PFSK-1 (cell line): ENCODE data around the gene SDK1.

Experiments
- FOXP2 ChIP-seq: optimal IDR thresholded peaks from 2 replicates; pipeline ENCODE3; 2011; ENCODE audit warnings: borderline replicate concordance, control low read depth, inconsistent platforms; ENCODE audit not compliant: insufficient read depth; ENCODE audit errors: extremely low read length, extremely low read depth
- POLR2AphosphoS5 ChIP-seq: IDR thresholded peaks from 2 replicates; pipeline ENCODE4 v1.6.1; 2012; ENCODE audit warnings: low read depth, mild to moderate bottlenecking, control low read depth, low read length, moderate library complexity
- REST ChIP-seq, 2 experiments: IDR thresholded peaks; 2 replicates each; pipeline versions ENCODE4 v1.6.1 to v1.8.0; 2011 to 2012; ENCODE audit warnings: low read depth in 2 of 2, low read length in 2 of 2, control low read depth in 1 of 2, inconsistent platforms in 1 of 2, mild to moderate bottlenecking in 1 of 2, moderate library complexity in 1 of 2; ENCODE audit not compliant: insufficient read depth in 1 of 2
- SIN3A ChIP-seq: IDR thresholded peaks from 2 replicates; pipeline ENCODE4 v1.6.1; 2012; ENCODE audit warnings: mild to moderate bottlenecking, low read length, moderate library complexity, borderline replicate concordance; ENCODE audit not compliant: insufficient read depth
- TAF1 ChIP-seq: IDR thresholded peaks from 2 replicates; pipeline ENCODE4 v1.6.1; 2012; ENCODE audit warnings: low read length, control low read depth, borderline replicate concordance; ENCODE audit not compliant: insufficient read depth

Gene SDK1

GRCh38 chr7:4170997-4171786 is 870.1 kb downstream of the SDK1 start:
- TF ChIP-seq FOXP2 (no peak), TAF1 (no peak)

- TF ChIP-seq REST (IDR thresholded peaks at IDR 0.05; ENCODE audit: insufficient read depth in 1 of 2, low read depth in 2 of 2, low read length in 2 of 2) (no peak), SIN3A (no peak), FOXP2 (no peak), POLR2AphosphoS5 (no peak), TAF1 (no peak)
Measured at GRCh38 chr7:4172883-4173282, 871.8 kb downstream of the SDK1 start.

- TF ChIP-seq FOXP2 (no peak), REST (IDR thresholded peaks at IDR 0.05; ENCODE audit: insufficient read depth in 1 of 2, low read depth in 2 of 2, low read length in 2 of 2) (no peak), POLR2AphosphoS5 (no peak), SIN3A (no peak), TAF1 (no peak)
Measured at GRCh38 chr7:4173615-4174014, 872.6 kb downstream of the SDK1 start.

- TF ChIP-seq TAF1 (no peak), POLR2AphosphoS5 (no peak), SIN3A (no peak), REST (IDR thresholded peaks at IDR 0.05; ENCODE audit: insufficient read depth in 1 of 2, low read depth in 2 of 2, low read length in 2 of 2) (no peak), FOXP2 (no peak)
Measured at GRCh38 chr7:4174016-4174415, 873.0 kb downstream of the SDK1 start.

GRCh38 chr7:4174451-4174850 is 873.4 kb downstream of the SDK1 start:
- TF ChIP-seq SIN3A (no peak), FOXP2 (no peak), TAF1 (no peak), POLR2AphosphoS5 (no peak), REST (IDR thresholded peaks at IDR 0.05; ENCODE audit: insufficient read depth in 1 of 2, low read depth in 2 of 2, low read length in 2 of 2) (no peak)
